ENCODE measurements around the gene ST6GAL1.
A peak's percentile ranks its signal among the peaks of the same experiment; 100 is the strongest.
"Not testable (repeated sequence)": the region's sequence is repeated elsewhere in the genome, so short reads cannot be mapped to it uniquely, and the experiment has no call there.

The ST6GAL1 gene, protein sequence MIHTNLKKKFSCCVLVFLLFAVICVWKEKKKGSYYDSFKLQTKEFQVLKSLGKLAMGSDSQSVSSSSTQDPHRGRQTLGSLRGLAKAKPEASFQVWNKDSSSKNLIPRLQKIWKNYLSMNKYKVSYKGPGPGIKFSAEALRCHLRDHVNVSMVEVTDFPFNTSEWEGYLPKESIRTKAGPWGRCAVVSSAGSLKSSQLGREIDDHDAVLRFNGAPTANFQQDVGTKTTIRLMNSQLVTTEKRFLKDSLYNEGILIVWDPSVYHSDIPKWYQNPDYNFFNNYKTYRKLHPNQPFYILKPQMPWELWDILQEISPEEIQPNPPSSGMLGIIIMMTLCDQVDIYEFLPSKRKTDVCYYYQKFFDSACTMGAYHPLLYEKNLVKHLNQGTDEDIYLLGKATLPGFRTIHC

DNA sequence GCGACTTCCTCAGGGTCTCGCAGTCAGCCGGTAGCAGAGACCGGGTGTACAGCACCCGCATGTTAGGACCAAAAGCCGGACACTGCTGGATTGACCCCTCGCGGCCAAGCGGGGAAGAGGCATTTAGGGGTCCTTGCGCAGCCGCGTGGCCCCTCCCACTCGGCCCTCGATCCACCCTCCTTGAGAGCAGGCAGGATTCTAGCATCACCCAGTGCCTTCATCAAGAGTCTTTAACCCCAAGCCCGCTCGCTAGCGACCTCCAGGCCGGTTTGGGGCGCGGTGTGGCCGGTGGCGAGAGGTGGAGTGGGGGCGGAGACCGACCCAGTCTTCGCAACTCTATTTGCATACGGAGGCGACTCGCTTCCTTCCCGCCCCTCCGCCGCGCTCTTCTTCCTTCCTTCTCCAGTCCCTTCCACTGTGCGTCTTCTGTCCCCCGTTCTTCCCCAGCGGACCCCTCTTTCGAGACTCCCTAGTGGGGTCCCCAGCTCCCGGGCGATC lies at the start of gene ST6GAL1:
Gene ST6GAL1 (plus strand): TSS at position 384 of the 498 bp plus-strand sequence. CDS start 112,178 bp downstream, outside the sequence.
- peak; percentile 63 for DNase-seq

DNA sequence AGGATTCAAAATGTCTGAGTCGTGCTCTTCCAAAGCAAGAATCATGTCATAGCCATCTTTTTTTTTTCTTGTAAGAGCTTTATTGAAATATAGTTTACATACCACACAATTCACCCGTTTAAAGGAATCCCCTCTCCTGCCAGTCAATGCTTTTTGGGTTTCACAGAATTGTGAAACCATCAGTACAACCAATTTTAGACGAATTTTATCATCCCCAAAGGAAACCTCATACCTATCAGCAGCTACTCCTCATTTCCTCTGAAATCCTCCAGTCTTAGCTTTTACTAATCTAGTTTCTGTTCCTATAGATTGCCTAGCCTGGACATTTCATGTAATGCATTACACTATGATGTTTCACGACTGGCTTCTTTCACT lies 48.2 kb upstream of the ST6GAL1 start:
- no peak for DNase-seq

DNA sequence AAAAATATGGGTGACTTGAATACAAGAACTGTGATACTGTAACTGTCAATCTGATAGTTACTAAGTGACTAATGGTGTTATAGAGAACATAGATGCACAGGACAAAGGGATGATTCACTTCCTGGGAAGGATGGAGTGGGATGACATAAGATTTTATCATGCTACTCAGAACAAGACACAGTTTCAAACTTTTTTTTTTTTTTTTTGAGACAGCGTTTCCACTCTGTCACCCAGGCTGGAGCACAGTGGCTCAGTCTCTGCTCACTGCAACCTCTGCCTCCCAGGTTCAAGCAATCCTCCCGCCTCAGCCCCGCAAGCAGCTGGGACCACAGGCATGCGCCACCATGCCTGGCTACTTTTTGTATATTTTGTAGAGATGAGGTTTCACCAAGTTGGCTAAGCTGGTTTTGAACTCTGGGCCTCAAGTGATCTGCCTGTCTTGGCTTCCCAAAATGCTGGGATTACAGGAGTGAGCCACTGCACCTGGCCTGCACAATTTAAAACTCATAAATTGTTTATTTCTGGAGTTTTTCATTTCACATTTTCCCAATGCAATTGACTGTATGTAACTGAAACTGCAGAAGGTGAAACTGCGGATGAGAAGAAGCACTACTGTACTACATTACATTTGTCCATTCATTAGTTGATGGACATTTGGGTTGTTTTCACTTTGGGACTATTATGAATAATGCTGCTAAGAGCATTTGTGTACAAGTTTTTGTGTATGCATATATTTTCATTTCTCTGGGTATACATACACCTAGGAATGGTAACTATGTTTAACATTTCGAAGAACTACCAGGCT lies 47.2 kb upstream of the ST6GAL1 start:
- peak; percentile 51 for DNase-seq

DNA sequence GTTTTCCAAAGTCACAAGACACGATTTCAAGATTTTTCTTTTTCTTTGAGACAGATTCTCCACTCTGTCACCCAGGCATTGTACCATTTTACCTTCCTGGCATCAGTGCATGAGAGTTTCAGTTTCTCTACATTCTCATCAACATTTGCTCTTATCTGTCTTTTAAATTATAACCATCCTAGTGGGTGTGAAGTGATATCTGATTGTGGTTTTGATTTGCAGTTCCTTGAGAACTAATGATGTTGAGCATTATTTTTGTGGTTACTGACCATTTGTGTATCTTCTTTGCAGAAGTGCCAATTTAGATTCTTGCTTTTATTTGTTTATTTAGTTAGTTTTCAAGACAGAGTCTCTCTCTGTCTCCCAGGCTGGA lies 46.7 kb upstream of the ST6GAL1 start:
- DNase-seq = no peak

DNA sequence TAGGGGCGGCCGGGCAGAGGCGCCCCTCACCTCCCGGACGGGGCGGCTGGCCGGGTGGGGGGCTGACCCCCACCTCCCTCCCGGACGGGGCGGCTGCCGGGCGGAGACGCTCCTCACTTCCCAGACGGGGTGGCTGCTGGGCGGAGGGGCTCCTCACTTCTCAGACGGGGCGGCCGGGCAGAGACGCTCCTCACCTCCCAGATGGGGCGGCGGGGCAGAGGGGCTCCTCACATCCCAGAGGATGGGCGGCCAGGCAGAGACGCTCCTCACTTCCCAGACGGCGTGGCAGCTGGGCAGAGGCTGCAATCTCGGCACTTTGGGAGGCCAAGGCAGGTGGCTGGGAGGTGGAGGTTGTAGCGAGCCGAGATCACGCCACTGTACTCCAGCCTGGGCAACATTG lies 45.5 kb upstream of the ST6GAL1 start:
- not testable (repeated sequence) for DNase-seq

DNA sequence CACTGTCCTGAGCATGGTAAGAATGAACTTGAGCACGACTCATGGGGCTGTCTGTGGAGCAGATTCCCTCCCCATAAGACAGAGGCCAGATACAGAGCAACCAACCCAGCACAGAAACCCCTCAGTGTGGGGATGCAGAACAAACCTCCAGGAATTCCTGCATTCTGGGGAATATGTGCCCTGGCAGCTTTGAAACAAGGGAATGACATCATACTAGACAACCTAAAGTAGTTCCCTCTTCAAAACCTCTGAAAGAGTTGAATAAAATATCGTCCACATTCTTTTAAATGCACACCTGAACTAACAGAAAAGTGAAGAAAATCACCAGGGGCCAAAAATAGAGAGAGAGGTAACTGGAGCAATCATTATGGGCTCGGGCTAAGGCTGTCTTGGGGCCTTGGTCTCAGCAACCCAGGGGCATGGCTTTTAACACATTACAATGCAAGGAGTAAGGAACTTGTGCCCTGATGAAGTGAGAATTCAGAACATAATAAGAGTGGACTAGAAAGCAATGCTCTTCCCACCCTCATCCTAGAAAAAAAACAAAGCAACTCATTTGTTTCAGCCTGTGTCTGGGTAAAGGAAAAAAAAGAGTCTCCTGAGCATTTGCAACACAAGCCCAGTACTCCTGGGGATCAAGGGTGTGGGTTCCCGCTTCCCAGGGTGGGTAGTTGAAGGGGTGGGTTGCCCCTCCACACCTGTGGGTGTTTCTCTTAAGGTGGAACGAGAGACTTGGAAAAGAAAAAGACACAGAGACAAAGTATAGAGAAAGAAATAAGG lies 43.9 kb upstream of the ST6GAL1 start:
- no peak for DNase-seq

DNA sequence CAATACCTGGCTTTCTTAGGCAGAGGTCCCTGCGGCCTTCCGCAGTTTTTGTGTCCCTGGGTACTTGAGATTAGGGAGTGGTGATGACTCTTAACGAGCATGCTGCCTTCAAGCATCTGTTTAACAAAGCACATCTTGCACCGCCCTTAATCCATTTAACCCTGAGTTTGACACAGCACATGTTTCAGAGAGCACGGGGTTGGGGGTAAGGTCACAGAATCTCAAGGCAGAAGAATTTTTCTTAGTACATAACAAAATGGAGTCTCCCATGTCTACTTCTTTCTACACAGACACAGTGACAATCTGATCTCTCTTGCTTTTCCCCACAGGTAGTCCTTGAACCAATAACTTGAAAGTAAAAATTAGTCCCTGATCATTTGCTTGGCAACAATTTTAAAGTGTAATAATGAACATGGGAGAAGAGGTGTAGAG lies 42.8 kb upstream of the ST6GAL1 start:
- not testable (repeated sequence) for DNase-seq

DNA sequence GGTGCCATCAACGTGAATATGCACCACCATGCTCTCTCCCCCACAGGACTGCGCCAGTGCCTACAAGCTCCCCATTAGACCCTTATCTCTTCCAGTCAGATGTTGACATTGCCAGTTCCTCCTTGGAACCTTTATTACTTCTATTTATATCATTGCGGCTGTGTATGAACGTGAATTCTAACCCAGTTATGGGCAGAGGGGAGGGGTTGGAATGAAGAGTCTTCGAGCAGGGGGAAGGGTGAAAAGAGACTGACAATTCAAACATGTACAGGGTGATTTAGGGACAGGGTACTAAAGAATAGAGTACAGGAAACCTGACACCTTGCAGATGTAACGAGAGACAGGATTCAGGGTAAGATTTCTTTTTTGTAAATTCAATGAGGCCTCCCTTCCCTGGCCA lies 41.8 kb upstream of the ST6GAL1 start:
- DNase-seq = no peak

DNA sequence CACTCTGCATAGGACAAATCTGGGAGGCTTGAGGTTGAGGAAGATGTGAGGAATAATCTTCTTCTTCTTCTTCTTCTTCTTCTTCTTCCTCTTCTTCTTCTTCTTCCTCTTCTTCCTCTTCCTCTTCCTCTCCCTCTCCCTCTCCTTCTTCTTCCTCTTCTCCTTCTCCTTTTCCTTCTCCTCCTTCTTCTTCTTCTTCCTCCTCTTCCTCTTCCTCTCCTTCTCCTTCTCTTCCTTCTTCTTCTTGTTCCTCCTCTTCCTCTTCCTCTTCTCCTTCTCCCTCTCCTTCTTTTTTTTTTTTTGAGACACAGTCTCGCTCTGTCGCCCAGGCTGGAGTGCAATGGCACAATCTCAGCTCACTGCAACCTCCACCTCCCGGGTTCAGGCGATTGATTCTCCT lies 40.6 kb upstream of the ST6GAL1 start:
- not testable (repeated sequence) for DNase-seq

DNA sequence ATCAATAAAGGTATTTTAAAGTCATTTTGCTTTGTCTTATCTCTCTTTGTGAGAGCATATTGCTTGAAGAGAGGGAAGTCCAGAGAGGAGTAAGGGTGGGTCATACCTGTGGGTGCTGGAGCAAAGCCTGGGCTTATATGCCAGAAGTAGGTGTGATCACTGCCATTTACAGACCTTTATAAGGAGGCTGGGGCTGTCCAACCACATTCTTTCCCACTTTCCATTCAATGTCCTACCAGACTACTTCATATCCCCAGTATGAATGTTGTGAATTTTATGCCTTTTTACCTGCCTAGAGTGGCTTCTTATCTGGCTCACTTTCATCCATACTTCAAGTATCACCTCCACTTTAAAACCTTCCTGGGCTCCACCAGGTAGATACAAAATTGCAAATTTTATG lies 39.4 kb upstream of the ST6GAL1 start:
- DNase-seq = no peak

DNA sequence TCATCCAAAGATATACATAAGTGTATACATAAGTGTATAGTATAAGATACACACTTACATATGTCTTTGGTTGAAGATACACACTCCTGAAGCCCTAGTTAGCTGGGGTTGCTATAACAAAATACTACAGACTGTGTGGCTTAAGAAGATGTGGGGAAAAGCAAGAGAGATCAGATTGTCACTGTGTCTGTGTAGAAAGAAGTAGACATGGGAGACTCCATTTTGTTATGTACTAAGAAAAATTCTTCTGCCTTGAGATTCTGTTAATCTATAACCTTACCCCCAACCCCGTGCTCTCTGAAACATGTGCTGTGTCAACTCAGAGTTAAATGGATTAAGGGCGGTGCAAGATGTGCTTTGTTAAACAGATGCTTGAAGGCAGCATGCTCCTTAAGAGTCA lies 37.3 kb upstream of the ST6GAL1 start:
- DNase-seq = not testable (repeated sequence)

DNA sequence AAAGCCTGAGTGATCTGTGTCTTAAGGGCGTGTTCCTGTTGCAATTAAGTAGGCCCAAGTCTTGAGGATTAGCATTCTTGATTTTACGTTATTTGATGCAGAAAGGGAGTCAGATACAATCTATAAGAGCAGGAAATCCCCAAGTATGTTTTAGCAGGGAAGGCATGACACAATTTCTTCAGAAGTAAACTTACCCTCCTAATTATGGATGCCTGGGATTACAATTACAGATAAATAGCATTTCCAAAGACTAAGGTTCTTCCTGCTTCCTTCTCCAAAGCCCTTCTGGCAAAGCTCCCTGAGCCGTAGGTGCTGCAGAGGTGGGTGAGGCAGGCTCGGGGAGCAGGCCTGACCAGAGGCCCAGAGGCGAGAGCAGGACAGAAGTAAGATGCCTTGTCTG lies 34.9 kb upstream of the ST6GAL1 start:
- no peak for DNase-seq

DNA sequence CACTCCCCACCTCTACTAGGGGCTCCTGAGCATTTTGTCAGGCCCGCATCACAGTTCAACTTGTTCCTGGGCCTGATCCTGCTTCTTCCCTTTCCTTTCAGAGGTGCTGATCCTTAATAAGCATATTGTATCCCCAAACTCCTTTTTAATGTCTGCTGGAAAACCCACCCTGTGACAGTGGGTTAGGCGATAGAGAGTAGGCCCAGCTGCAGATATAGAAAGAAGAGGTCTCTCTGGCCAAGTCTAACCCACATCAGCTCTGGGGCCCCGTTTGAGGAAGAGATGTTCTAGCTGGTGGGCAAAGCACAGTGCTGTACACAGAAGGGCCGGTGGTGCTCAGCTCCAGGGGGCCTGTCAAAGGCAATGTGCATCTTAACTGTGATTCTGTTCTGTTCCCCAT lies 34.3 kb upstream of the ST6GAL1 start:
- no peak for DNase-seq

DNA sequence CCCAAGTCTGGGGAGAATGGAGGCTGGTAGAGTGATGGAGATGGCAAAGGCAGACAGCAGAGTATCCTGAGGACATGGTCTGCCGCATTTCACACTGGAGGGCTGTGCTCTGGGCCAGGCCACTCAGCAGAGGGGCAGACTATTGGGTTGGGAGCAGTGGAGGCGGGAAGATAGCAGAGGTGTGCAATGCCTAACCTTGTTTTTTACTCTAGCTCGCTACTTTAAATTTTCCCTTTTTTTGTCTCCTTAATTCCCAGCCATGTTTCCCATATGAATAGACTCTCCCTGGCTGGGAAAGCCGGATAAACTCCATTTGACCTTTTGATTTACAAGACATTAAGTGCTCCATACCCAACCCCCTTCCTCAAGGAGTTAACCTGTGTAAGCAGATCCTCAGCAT lies 33.5 kb upstream of the ST6GAL1 start:
- DNase-seq = no peak

DNA sequence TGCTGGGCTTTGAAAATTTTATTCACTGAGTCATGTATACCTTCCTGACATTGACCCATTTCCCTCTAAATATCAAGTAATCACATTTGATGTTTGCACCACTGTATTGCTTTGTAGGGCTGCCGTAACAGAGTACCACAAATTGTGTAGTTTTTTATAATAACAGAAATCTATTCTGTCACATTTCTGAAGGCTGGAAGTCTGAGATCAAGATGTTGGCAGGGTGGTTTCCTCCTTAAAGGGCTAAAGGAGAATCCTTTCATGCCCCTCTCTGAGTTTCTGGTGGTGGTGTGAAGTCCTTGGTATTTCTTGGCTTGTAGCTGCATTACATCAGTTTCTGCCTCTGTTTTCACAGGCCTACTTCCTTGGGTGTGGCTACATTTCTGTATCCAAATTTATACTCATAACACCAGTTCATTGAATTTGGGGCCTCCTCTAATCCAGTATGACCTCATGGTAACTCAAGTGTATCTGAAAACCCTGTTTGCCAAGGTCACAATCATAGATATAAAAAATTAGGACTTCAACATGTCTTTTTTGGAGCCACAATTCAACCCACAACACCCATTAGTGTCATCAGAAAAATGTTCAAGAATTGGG lies 29.1 kb upstream of the ST6GAL1 start:
- DNase-seq = no peak

DNA sequence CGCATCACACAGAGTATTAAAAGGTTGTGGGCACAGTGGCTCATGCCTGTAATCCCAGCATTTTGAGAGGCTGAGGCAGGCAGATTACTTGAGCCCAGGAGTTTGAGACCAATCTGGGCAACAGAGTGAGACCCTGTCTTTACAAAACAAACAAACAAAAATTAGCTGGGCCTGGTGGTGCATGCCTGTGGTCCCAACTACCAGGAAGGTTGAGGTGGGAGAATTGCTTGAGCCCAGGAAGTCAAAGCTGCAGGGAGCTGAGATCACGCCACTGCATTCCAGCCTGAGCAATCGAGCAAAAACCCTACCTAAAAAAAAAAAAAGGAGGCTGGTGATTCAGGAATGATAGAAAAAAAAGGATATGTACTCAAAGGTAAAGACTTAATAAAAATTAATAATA lies 28.2 kb upstream of the ST6GAL1 start:
- DNase-seq = no peak

DNA sequence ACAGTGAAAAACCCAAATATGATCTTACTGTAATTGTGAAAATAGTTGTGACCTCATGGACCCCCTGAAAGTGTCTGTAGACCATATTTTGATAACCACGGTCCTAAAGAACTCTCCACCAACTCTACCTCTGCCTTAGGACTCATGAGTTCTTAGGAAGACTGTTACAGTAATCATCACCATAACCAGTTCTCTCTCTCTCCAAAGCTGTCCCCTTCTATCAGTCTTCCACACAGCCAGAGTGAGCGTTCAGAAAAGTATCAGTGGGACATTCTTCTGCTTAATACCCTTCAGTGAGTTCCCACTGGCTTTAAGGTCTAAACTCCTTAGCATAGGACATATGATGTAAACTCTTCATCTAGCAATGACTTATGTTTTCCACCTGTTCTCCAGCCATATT lies 27.6 kb upstream of the ST6GAL1 start:
- no peak for DNase-seq

DNA sequence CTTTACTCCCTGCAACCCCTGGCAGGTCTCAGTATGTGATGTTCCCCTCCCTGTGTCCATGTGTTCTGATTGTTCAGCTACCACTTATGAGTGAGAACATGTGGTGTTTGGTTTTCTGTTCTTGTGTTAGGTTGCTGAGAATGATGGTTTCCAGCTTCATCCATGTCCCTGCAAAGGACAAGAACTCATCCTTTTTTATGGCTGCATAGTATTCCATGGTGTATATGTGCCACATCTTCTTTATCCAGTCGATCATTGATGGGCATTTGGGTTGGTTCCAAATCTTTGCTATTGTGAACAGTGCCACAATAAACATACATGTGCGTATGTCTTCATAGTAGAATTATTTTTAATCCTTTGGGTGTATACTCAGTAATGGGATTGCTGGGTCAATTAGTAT lies 26.6 kb upstream of the ST6GAL1 start:
- not testable (repeated sequence) for DNase-seq

DNA sequence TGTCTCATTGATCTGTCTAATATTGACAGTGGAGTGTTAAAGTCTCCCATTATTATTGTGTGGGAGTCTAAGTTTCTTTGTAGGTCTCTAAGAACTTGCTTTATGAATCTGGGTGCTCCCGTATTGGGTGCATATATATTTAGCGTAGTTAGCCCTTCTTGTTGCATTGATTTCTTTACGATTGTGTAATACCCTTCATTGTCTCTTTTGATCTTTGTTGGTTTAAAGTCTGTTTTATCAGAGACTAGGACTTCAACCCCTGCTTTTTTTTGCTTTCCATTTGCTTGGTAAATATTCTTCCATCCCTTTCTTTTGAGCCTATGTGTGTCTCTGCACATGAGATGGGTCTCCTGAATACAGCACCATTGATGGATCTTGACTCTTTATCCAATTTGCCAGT lies 23.3 kb upstream of the ST6GAL1 start:
- DNase-seq = not testable (repeated sequence)

DNA sequence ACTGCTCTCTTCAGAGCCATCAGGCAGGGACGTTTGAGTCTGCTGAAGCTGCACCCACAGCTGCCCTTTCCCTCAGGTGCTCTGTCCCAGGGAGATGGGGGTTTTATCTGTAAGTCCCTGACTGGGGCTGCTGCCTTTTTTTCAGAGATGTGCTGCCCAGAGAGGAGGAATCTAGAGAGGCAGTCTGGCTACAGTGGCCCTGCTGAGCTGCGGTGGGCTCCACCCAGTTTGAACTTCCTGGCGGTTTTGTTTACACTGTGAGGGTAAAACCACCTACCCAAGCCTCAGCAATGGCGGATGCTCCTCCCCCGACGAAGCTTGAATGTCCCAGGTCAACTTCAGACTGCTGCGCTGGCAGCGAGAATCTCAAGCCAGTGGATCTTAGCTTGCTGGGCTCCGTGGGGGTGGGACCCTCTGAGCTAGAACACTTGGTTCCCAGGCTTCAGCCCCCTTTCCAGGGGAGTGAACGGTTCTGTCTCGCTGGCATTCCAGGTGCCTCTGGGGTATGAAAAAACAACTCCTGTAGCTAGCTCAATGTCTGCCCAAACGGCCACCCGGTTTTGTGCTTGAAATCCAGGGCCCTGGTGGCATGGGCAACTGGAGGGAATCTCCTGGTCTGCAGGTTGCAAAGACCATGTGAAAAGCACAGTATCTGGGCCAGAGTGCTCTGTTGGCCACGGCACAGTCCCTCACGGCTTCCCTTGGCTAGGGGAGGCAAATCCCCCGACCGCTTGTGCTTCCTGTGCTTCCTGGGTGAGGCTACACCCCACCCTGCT lies 21.1 kb upstream of the ST6GAL1 start:
- DNase-seq = peak; percentile 38

DNA sequence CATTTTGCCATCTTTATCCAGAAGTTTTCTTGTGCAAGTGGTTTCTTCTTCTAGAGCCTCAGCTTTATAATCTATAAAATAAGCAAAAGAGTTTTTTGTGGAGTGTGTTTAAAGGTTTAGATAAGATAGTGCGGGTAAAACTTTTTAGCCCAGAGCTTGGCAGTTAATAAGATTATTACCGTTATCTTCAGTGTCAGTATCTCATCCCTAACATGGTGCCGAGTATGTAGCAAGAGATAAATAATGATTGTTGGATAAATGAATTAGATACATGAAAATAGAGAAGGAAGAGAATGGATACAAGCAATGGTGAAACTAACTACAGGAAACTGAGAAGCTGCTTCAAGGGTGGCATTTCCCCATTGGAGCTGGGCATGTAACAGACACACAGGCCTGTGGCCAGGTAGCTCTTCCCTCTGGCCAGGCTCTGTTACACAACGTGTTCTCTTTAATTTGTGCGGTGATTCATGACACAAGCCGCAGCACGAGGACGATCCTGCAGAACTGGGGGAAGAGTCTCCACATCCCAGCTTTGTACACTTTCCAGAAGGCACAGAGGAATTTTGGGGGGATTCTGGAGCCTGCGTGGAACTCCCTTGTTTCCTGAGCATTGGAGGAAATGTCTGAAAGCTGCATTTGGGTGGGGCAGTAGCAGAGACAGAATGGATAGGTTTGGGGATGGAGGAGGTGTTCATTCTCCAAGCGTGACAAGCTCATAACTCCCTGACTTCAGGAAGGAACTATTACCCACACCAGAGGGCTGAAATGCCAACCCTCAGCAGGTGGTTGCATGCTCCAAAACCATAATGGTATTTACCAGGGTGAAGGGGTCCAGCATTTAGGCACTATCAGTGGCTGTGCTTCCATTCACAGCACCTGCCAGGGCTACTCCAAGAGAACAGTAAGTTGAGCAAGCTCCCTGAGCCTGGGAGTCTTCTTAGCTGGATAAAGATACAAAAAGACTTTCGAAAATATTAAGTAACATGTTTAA lies 14.2 kb upstream of the ST6GAL1 start:
- no peak for DNase-seq
